ENCODE results near the gene SHANK2. TPM values are rescaled to one million over a fixed set of nuclear protein-coding genes. Genes with fewer than 3 reads are reported as not detected.

SHANK2 gene
- total RNA-seq, 1 donor from 2014 or later = 0.97 TPM

GRCh38 chr11:71250523-71251150 lies 1.7 kb downstream of the SHANK2 start:
- peaks cover 53% of the 10 kb centered on the region for H3K27me3 Mint-ChIP-seq (ENCODE audit: low read depth)
- no peaks in the 10 kb centered on the region for H3K9me3 Mint-ChIP-seq (ENCODE audit: low read depth)
- H3K27ac Mint-ChIP-seq (ENCODE audit: unreplicated experiment) = no peak overlapping the region
- DNase-seq (ENCODE audit: low spot score) = no peak
- TF ChIP-seq CTCF (IDR thresholded peaks at IDR 0.05) = no peak
- H3K4me3 Mint-ChIP-seq (ENCODE audit: unreplicated experiment) = peak overlapping the region; percentile 49
- H3K36me3 Mint-ChIP-seq (ENCODE audit: low read depth) = peaks cover 2% of the 10 kb centered on the region
- peaks cover 21% of the 10 kb centered on the region for H3K4me1 Mint-ChIP-seq (ENCODE audit: low read depth)

GRCh38 chr11:71249301-71249700 lies 3.1 kb downstream of the SHANK2 start:
- Mint-ChIP-seq H3K4me3 (ENCODE audit: unreplicated experiment) (no peak overlapping the region), H3K4me1 (ENCODE audit: low read depth) (peaks cover 21% of the 10 kb centered on the region), H3K36me3 (ENCODE audit: low read depth) (peaks cover 2% of the 10 kb centered on the region), H3K27me3 (ENCODE audit: low read depth) (peaks cover 47% of the 10 kb centered on the region), H3K27ac (ENCODE audit: unreplicated experiment) (no peak overlapping the region), H3K9me3 (ENCODE audit: low read depth) (no peaks in the 10 kb centered on the region)
- no peak for TF ChIP-seq CTCF (IDR thresholded peaks at IDR 0.05)
- peak; percentile 36 for DNase-seq (ENCODE audit: low spot score)

DNA sequence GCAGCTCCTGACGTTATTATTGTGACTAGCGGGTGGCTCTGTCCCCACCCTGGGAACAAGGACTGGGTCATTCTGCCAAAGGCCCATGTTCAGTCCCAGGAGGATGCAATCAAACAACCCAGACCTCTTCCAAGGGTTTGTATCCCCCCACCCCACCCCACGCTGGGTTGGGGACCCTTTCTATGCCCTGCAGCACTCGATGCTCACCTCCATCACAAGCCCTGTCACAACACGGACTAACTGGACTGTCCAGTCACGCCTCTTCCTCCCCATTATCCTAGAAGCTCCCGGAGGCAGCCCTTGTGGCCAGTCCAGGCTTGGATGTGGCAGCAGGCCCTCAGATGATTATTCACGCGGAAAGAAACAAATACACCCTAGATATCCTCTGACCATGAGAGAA lies 3.7 kb downstream of the SHANK2 start:
- H3K4me3 Mint-ChIP-seq (ENCODE audit: unreplicated experiment) = no peak overlapping the region
- no peaks in the 10 kb centered on the region for H3K9me3 Mint-ChIP-seq (ENCODE audit: low read depth)
- no peak overlapping the region for H3K27ac Mint-ChIP-seq (ENCODE audit: unreplicated experiment)
- peaks cover 2% of the 10 kb centered on the region for H3K36me3 Mint-ChIP-seq (ENCODE audit: low read depth)
- peaks cover 14% of the 10 kb centered on the region for H3K4me1 Mint-ChIP-seq (ENCODE audit: low read depth)
- peaks cover 46% of the 10 kb centered on the region for H3K27me3 Mint-ChIP-seq (ENCODE audit: low read depth)
- peak; percentile 30 for DNase-seq (ENCODE audit: low spot score)
- no peak for TF ChIP-seq CTCF (IDR thresholded peaks at IDR 0.05)

DNA sequence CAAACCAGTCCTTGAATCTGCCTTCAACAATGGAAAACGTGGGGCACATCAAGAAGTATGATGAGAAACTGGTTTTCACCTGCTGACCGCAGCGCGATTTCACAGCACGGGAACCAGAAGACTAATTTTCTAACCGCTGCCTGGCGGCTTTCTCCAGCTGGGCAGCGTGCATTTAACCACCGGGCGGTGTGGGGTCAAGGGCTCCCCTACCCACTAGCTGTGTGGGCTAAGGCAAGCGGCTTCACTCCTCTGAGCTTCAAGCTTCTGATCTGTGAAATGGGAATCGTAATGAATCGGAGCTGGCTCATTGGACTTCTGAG lies 4.2 kb downstream of the SHANK2 start:
- Mint-ChIP-seq H3K27ac (ENCODE audit: unreplicated experiment) (no peak overlapping the region), H3K27me3 (ENCODE audit: low read depth) (peaks cover 47% of the 10 kb centered on the region), H3K9me3 (ENCODE audit: low read depth) (no peaks in the 10 kb centered on the region), H3K4me1 (ENCODE audit: low read depth) (peaks cover 10% of the 10 kb centered on the region), H3K36me3 (ENCODE audit: low read depth) (peaks cover 2% of the 10 kb centered on the region), H3K4me3 (ENCODE audit: unreplicated experiment) (no peak overlapping the region)
- TF ChIP-seq CTCF (IDR thresholded peaks at IDR 0.05) = no peak
- peak; percentile 52 for DNase-seq (ENCODE audit: low spot score)

- Mint-ChIP-seq H3K36me3 (ENCODE audit: low read depth) (peaks cover 3% of the 10 kb centered on the region), H3K27me3 (ENCODE audit: low read depth) (peaks cover 52% of the 10 kb centered on the region), H3K9me3 (ENCODE audit: low read depth) (no peaks in the 10 kb centered on the region), H3K4me1 (ENCODE audit: low read depth) (peaks cover 6% of the 10 kb centered on the region), H3K27ac (ENCODE audit: unreplicated experiment) (no peak overlapping the region), H3K4me3 (ENCODE audit: unreplicated experiment) (no peak overlapping the region)
- peak; percentile 73 for DNase-seq (ENCODE audit: low spot score)
- no peak for TF ChIP-seq CTCF (IDR thresholded peaks at IDR 0.05)
Observed at GRCh38 chr11:71247551-71248250, 4.7 kb downstream of the SHANK2 start.
